Spleen (tissue), 7 donors: Measurements from ENCODE around the gene JAKMIP1.

Experiments used
- POLR2A ChIP-seq, 3 donors: fragments of 450-650 bp; IDR thresholded peaks; one replicate each; pipeline ENCODE4 v1.5.1; 2017; ENCODE audit warnings: antibody characterized with exemption in 3 of 3, mild to moderate bottlenecking in 1 of 3
- TF ChIP-seq, protein P1 (sequence below), 11 experiments: fragments of 200-600 bp in 7 of 11; fragments of 450-650 bp in 4 of 11; sonication (generic) in 4 of 11; IDR thresholded peaks in 8 of 11; conservative IDR thresholded peaks in 3 of 11; 1 replicate in 7 of 11; 2 replicates in 4 of 11; pipeline versions ENCODE4 v1.4.0 to v1.8.0; 2016 to 2021; ENCODE audit warnings: antibody characterized with exemption in 11 of 11, inconsistent platforms in 4 of 11, mild to moderate bottlenecking in 1 of 11
- donor health status: DM: no; HTN: no; CAD: no; lungs with moderate emphysema.
- donor health status: DM: no; HTN: no; CAD: no.
- donor health status: DM: no; HTN: no; CAD: no.

DNA sequence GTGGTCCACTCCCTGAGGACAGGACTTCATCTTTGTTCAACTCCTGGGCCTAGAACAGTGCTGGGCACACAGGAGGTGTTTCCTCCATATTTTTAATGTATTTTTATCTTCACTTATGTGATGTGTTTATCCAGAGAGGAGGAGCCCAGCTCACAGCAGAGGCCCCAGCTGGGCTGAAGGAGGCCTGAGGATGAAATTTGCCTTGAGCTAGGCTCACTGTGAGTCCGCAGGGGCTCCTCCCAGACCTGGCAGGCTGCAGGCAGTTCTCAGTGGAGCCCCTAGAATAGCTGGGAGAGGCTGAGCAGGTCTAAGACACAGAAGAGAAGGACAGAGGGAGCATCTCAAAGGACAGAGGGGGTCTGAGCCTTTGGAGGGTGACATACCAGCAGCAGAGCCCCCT, 208.9 kb downstream of the JAKMIP1 start:
- no peak for TF ChIP-seq POLR2A (IDR thresholded peaks at IDR 0.05)
- TF ChIP-seq, protein P1, sequence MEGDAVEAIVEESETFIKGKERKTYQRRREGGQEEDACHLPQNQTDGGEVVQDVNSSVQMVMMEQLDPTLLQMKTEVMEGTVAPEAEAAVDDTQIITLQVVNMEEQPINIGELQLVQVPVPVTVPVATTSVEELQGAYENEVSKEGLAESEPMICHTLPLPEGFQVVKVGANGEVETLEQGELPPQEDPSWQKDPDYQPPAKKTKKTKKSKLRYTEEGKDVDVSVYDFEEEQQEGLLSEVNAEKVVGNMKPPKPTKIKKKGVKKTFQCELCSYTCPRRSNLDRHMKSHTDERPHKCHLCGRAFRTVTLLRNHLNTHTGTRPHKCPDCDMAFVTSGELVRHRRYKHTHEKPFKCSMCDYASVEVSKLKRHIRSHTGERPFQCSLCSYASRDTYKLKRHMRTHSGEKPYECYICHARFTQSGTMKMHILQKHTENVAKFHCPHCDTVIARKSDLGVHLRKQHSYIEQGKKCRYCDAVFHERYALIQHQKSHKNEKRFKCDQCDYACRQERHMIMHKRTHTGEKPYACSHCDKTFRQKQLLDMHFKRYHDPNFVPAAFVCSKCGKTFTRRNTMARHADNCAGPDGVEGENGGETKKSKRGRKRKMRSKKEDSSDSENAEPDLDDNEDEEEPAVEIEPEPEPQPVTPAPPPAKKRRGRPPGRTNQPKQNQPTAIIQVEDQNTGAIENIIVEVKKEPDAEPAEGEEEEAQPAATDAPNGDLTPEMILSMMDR (IDR thresholded peaks at IDR 0.05 in 8 of 11, conservative IDR thresholded peaks at IDR 0.05 in 3 of 11), result no peak
